ENCODE results near the gene CHCHD5. TPM values are rescaled to one million over a fixed set of nuclear protein-coding genes. Genes with fewer than 3 reads are reported as not detected.

The CHCHD5 gene
- total and polyA plus RNA-seq, 2 of the 8 experiments (the other 6 are each of a cell fraction or from before 2014, with no cell fraction given) = 27.2 to 71.5 TPM

DNA sequence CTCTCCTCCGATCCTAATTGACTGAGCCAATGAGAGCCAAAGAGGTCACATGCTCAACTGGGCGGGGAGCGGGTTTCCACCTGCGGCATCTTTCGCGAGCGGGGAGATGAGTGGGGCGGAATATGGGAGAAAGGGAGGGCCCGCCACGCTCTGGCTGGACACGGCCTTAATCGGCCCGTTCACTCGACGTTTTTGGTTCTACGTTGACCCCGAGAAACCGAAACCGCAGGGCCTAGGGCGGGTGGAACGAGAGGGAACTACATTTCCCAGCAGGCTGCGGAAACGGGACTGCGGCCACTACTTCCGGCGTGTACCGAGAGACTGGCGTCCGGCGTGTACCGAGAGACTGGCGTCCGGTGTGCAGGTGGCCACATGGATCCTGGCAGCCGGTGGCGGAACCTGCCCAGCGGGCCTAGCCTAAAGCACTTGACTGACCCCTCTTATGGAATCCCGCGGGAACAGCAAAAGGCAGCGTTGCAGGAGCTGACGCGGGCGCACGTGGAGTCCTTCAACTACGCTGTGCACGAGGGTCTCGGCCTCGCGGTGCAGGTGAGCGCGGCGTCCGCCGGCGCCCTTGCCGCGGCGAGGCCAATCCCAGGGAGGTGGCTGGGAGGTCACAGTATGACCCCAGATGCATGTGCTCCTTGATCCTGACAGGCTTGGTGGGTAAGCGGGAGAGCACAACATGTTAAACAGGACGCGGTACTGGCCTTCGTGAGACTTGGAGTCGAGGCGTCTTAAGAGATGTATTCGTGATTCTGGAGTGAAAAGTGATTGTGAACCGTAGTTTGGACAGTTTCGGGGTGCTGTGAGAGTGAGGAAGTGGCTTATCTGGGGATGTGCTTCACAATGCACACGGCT is 42.1 kb upstream of the CHCHD5 start, which contains the start of gene POLR1B (continued):
- TF ChIP-seq RAD21 (IDR thresholded peaks at IDR 0.05 in 1 of 2, conservative IDR thresholded peaks at IDR 0.05 in 1 of 2; ENCODE audit: low read depth in 2 of 2, low read length in 2 of 2) (no peak), CTBP2 (IDR thresholded peaks at IDR 0.05; ENCODE audit: borderline replicate concordance, insufficient read depth, insufficient read length, low read length) (no peak), CEBPB (IDR thresholded peaks at IDR 0.05; ENCODE audit: low read depth, low read length) (no peak), BCL11A (IDR thresholded peaks at IDR 0.05; ENCODE audit: low read depth in 2 of 2, low read length in 2 of 2) (no peak), NANOG (IDR thresholded peaks at IDR 0.05; ENCODE audit: insufficient read depth, low read depth, low read length, poor library complexity, severe bottlenecking) (peak; percentile 38), CBX8 (IDR thresholded peaks at IDR 0.05; ENCODE audit: borderline replicate concordance, low read depth, low read length) (no peak), KDM4A (IDR thresholded peaks at IDR 0.05; ENCODE audit: low read depth, low read length, severe bottlenecking) (peak; percentile 99), MAFK (IDR thresholded peaks at IDR 0.05; ENCODE audit: low read depth, low read length) (no peak), CBX5 (IDR thresholded peaks at IDR 0.05; ENCODE audit: low read depth, low read length) (no peak), JUN (IDR thresholded peaks at IDR 0.05; ENCODE audit: low read depth, low read length) (no peak), SUZ12 (IDR thresholded peaks at IDR 0.05; ENCODE audit: low read length) (no peak), NRF1 (IDR thresholded peaks at IDR 0.05; ENCODE audit: low read depth, low read length) (no peak), PHF8 (conservative IDR thresholded peaks at IDR 0.05; ENCODE audit: low read depth, low read length) (peak; percentile 90), SIX5 (IDR thresholded peaks at IDR 0.05; ENCODE audit: low read depth, low read length) (peak; percentile 79), SIRT6 (IDR thresholded peaks at IDR 0.05; ENCODE audit: low read length) (no peak), SP1 (IDR thresholded peaks at IDR 0.05; ENCODE audit: low read depth, low read length) (no peak), BRCA1 (IDR thresholded peaks at IDR 0.05; ENCODE audit: low read depth, low read length) (no peak; the same call in 1 of the 2 replicates), TBP (IDR thresholded peaks at IDR 0.05; ENCODE audit: low read depth, low read length) (peak; percentile 59), BACH1 (IDR thresholded peaks at IDR 0.05; ENCODE audit: low read length) (peak; percentile 77), JUND (IDR thresholded peaks at IDR 0.05; ENCODE audit: low read length) (no peak)
- TF ChIP-seq, protein P1, sequence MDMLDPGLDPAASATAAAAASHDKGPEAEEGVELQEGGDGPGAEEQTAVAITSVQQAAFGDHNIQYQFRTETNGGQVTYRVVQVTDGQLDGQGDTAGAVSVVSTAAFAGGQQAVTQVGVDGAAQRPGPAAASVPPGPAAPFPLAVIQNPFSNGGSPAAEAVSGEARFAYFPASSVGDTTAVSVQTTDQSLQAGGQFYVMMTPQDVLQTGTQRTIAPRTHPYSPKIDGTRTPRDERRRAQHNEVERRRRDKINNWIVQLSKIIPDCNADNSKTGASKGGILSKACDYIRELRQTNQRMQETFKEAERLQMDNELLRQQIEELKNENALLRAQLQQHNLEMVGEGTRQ (IDR thresholded peaks at IDR 0.05; ENCODE audit: low read length) = peak; percentile 72
- TF ChIP-seq, protein P2, sequence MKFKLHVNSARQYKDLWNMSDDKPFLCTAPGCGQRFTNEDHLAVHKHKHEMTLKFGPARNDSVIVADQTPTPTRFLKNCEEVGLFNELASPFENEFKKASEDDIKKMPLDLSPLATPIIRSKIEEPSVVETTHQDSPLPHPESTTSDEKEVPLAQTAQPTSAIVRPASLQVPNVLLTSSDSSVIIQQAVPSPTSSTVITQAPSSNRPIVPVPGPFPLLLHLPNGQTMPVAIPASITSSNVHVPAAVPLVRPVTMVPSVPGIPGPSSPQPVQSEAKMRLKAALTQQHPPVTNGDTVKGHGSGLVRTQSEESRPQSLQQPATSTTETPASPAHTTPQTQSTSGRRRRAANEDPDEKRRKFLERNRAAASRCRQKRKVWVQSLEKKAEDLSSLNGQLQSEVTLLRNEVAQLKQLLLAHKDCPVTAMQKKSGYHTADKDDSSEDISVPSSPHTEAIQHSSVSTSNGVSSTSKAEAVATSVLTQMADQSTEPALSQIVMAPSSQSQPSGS (IDR thresholded peaks at IDR 0.05; ENCODE audit: low read length) = no peak

Data from H1 (cell line).